ENCODE results near the gene WSB2.

GRCh38 chr12:117998719-117999118, 62.3 kb downstream of the WSB2 start:
- TF ChIP-seq CTCF (conservative IDR thresholded peaks at IDR 0.05 in 1 of 2, IDR thresholded peaks at IDR 0.05 in 1 of 2; ENCODE audit: extremely low read depth in 1 of 2, insufficient read depth in 1 of 2, low read depth in 1 of 2, low read length in 2 of 2) (no peak), EZH2 (IDR thresholded peaks at IDR 0.05; ENCODE audit: borderline replicate concordance, low read length) (no peak)

All from mammary epithelial cell (primary cell).